ENCODE measurements around the gene ACP5. TPM values are rescaled to one million over a fixed set of nuclear protein-coding genes. Genes with fewer than 3 reads are reported as not detected.

ACP5 gene
- total RNA-seq, 2 donors from 2014 or later, result 8.0 to 22.4 TPM

DNA sequence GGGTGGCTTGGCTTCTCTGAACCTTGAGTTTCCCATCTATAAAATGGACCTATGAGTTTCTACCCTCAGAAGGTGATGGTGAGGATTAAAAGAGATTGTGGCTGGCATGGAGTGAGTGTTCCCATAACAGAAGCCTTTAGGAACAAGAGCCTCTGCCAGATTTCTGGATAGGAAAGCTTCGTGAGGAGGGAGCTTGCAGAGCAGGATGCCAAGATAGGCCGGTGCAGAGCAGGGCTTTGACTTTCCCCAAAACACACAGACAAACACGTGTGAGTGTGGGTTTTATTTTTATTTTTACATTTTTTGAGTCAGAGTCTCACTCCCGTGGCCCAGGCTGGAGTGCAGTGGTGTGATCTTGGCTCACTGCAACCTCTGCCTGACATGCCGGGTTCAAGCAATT, 42.5 kb downstream of the ACP5 start:
- Histone ChIP-seq H3K27me3 (peaks cover 0 to 6% of the 10 kb centered on the region in 2 donors), H3K36me3 (replicated peaks in 1 of 2; ENCODE audit: insufficient read depth in 1 of 2, low read depth in 2 of 2) (no peaks in the 10 kb centered on the region), H3K27ac (no peak overlapping the region), H3K9me3 (no peaks in the 10 kb centered on the region), H3K4me1 (peaks cover 14% of the 10 kb centered on the region), H3K4me3 (no peak overlapping the region)
- DNase-seq (no peak), ATAC-seq (no peak)
- intact Hi-C loops (cut with DNase I), result no loop called here
- WGBS, 2 donors, result 63 to 71% methylated on average over 5 of the region's 5 CpGs
- no peak for TF ChIP-seq POLR2A (IDR thresholded peaks at IDR 0.05)

DNA sequence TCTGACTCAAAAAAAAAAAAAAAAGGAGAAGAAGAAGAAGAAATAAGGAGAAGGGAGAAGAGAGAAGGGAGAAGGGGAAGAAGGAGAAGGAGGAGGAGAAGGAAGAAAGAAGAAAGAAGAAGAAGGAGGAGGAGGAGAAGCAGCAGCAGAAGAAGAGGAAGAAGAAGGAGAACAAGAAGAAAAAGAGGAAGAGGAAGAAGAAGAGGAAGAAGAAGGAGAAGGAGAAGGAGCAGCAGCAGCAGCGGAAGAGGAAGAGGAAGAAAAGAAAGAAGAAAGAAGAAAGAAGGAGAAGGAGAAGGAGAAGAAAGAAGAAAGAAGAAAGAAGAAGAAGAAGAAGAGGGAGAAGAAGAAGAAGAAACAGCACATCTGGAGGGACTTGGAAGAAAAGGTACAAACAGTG, 42.9 kb downstream of the ACP5 start:
- H3K4me1 ChIP-seq, result peaks cover 13% of the 10 kb centered on the region

DNA sequence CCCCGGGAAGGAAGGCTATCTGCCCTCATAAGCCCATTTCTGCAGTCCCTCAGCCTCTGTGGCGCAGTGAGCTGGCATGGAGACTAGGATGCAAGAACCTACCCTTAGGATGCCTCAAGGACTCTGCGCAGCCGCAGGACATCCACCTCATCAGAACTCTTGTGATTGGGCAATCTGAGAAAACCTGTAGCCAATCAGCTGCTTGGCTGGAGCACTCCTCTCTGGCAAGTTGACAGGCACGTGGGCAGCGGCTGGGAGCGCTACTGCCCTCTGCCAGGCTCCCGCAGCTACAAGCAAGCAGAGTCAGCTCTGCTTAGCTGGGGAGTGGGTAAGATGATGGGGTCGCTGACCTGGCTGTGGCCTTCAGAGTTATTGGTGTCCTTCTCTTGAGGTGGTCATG, 47.0 kb downstream of the ACP5 start:
- H3K4me1 ChIP-seq, result peaks cover 22% of the 10 kb centered on the region
- no peaks in the 10 kb centered on the region for H3K36me3 ChIP-seq (replicated peaks in 1 of 2; ENCODE audit: insufficient read depth in 1 of 2, low read depth in 2 of 2)
- no peak overlapping the region for H3K4me3 ChIP-seq
- no peak for TF ChIP-seq POLR2A (IDR thresholded peaks at IDR 0.05)
- TF ChIP-seq, protein P1, sequence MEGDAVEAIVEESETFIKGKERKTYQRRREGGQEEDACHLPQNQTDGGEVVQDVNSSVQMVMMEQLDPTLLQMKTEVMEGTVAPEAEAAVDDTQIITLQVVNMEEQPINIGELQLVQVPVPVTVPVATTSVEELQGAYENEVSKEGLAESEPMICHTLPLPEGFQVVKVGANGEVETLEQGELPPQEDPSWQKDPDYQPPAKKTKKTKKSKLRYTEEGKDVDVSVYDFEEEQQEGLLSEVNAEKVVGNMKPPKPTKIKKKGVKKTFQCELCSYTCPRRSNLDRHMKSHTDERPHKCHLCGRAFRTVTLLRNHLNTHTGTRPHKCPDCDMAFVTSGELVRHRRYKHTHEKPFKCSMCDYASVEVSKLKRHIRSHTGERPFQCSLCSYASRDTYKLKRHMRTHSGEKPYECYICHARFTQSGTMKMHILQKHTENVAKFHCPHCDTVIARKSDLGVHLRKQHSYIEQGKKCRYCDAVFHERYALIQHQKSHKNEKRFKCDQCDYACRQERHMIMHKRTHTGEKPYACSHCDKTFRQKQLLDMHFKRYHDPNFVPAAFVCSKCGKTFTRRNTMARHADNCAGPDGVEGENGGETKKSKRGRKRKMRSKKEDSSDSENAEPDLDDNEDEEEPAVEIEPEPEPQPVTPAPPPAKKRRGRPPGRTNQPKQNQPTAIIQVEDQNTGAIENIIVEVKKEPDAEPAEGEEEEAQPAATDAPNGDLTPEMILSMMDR (IDR thresholded peaks at IDR 0.05), result peak in 4 of 7 experiments; percentile 9 to 30 (median 24)
- H3K27ac ChIP-seq, result no peak overlapping the region
- peak; percentile 78 to 89 (median 83) for DNase-seq
- 10 to 20% methylated on average over 9 of the region's 9 CpGs for WGBS, 2 donors
- ATAC-seq, result peak; percentile 36
- no peaks in the 10 kb centered on the region for H3K9me3 ChIP-seq
- intact Hi-C loops (cut with DNase I), result no loop called here
- H3K27me3 ChIP-seq, result no peaks in the 10 kb centered on the region

More for the DNA sequence above, 42.9 kb downstream of the ACP5 start:
- TF ChIP-seq POLR2A (IDR thresholded peaks at IDR 0.05), result no peak
- TF ChIP-seq, protein P1 (IDR thresholded peaks at IDR 0.05), result no peak
- intact Hi-C loops (cut with DNase I), result no loop called here
- DNase-seq (no peak), ATAC-seq (no peak)
- no peaks in the 10 kb centered on the region for H3K9me3 ChIP-seq
- no peak overlapping the region for H3K4me3 ChIP-seq
- no peak overlapping the region for H3K27ac ChIP-seq
- 73 to 91% methylated on average over 1 of the region's 1 CpG for WGBS, 2 donors
- H3K36me3 ChIP-seq (replicated peaks in 1 of 2; ENCODE audit: insufficient read depth in 1 of 2, low read depth in 2 of 2), result no peaks in the 10 kb centered on the region
- H3K27me3 ChIP-seq, result peaks cover 0 to 4% of the 10 kb centered on the region in 2 donors

DNA sequence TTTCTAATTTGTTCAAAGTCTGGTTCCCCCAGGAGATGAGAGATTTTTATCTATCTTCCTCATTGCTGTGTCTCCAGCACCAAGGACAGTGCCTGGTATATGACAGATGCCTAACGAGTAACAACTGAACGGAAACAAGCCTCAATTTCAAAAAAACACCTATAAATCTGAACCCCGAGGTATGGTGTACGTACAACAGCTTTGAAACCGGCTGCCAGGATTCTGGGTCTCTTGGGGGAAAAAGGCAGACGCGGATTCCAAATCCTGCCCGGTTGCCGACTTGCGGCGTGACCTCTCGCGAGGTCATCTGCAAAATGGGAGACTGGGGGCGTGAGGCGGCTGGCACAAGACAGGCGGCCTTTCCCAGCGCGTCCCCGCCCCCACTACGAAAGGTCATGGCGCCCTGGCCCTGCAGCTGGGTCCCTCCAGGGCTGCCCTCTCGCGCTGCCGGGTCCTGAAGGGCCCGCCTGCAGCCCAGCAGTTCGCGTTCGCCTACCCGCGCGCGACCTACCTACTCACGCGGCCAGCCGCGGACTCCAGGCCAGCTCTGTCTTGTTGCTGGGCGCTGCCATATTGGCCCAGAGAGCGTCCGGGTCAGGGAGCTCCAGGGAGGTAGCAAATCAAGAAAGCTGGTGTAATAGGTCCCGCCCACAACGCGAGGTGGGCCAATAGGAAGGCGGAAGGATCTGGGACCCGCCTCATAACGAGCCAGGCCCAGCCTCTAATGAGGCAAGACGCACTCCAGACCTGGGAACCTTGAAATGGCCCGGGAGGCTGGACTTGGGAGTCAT, 48.7 kb downstream of the ACP5 start, which contains the start of gene ECSIT:
Gene ECSIT (minus strand): TSS at position 584 of the 791 bp plus-strand sequence. CDS start 9,964 bp downstream, outside the sequence.
- intact Hi-C loops (cut with DNase I), result no loop called here
- no peaks in the 10 kb centered on the region for H3K27me3 ChIP-seq
- TF ChIP-seq, protein P1 (IDR thresholded peaks at IDR 0.05), result no peak
- TF ChIP-seq POLR2A (IDR thresholded peaks at IDR 0.05), result peak; percentile 48 to 76 (median 65)
- H3K4me3 ChIP-seq, result peak within 1 kb of the TSS; percentile 39 to 79
- peaks cover 21% of the 10 kb centered on the region for H3K4me1 ChIP-seq
- H3K27ac ChIP-seq, result peak within 1 kb of the TSS; percentile 81 to 95 (median 88)
- H3K36me3 ChIP-seq (replicated peaks in 1 of 2; ENCODE audit: insufficient read depth in 1 of 2, low read depth in 2 of 2), result no peaks in the 10 kb centered on the region
- peak; percentile 100 for ATAC-seq
- WGBS, 2 donors, result 0 to 1% methylated on average over 14 to 47 of the region's 47 CpGs
- no peaks in the 10 kb centered on the region for H3K9me3 ChIP-seq
- DNase-seq, result peak; percentile 99

Other genes with a start within 250 kb of the ACP5 start
- 10 to 100 TPM; 47.1 to 51.6 TPM for gene RAB3D, start 238.0 kb downstream of the ACP5 start, total RNA-seq
- 100 to 1,000 TPM; 176 to 197 TPM for gene TMEM205, start 231.4 kb downstream of the ACP5 start, total RNA-seq
- 10 to 100 TPM; 26.5 to 32.6 TPM for gene CCDC159, start 231.1 kb downstream of the ACP5 start, total RNA-seq
- 10 to 100 TPM in 1 of 2 donors, 1 to 10 TPM in 1; 9.9 to 30.3 TPM for gene PLPPR2, start 222.2 kb downstream of the ACP5 start, total RNA-seq
- 1 to 10 TPM in 1 of 2 donors, under 1 TPM in 1; 0.78 to 2.0 TPM for gene SWSAP1, start 203.0 kb downstream of the ACP5 start, total RNA-seq
- gene EPOR, start 193.3 kb downstream of the ACP5 start, total RNA-seq, result 10 to 100 TPM; 15.0 to 20.4 TPM
- 10 to 100 TPM; 35.0 to 56.0 TPM for gene RGL3, start 158.3 kb downstream of the ACP5 start, total RNA-seq
- gene ODAD3, start 142.5 kb downstream of the ACP5 start, total RNA-seq, result under 1 TPM in 1 of 2 donors, not detected in 1; 0.26 TPM
- 100 to 1,000 TPM; 134 to 194 TPM for gene PRKCSH, start 142.0 kb downstream of the ACP5 start, total RNA-seq
- not detected for gene ELAVL3, start 96.6 kb downstream of the ACP5 start, total RNA-seq
- 10 to 100 TPM in 1 of 2 donors, 1 to 10 TPM in 1; 9.6 to 22.1 TPM for gene ZNF653, start 71.8 kb downstream of the ACP5 start, total RNA-seq
- gene ECSIT, start 48.5 kb downstream of the ACP5 start, total RNA-seq, result 10 to 100 TPM; 55.8 to 79.1 TPM
- gene CNN1, start 38.8 kb downstream of the ACP5 start, total RNA-seq, result 10 to 100 TPM; 10.9 to 15.2 TPM
- 10 to 100 TPM; 36.6 TPM for gene ELOF1, start 18.4 kb downstream of the ACP5 start, total RNA-seq
- gene ZNF627, start 19.8 kb upstream of the ACP5 start, total RNA-seq, result 1 to 10 TPM; 4.6 to 8.8 TPM
- 10 to 100 TPM in 1 of 2 donors, 1 to 10 TPM in 1; 4.7 to 11.9 TPM for gene ZNF823, start 161.3 kb upstream of the ACP5 start, total RNA-seq
- 10 to 100 TPM in 1 of 2 donors, 1 to 10 TPM in 1; 7.3 to 13.8 TPM for gene ZNF441, start 189.4 kb upstream of the ACP5 start, total RNA-seq
- 1 to 10 TPM; 1.0 to 2.6 TPM for gene ZNF491, start 220.9 kb upstream of the ACP5 start, total RNA-seq
- gene ZNF440, start 236.6 kb upstream of the ACP5 start, total RNA-seq, result 10 to 100 TPM in 1 of 2 donors, 1 to 10 TPM in 1; 6.0 to 11.9 TPM